Measurements from ENCODE around the gene ZFYVE21.

Gene ZFYVE21

DNA sequence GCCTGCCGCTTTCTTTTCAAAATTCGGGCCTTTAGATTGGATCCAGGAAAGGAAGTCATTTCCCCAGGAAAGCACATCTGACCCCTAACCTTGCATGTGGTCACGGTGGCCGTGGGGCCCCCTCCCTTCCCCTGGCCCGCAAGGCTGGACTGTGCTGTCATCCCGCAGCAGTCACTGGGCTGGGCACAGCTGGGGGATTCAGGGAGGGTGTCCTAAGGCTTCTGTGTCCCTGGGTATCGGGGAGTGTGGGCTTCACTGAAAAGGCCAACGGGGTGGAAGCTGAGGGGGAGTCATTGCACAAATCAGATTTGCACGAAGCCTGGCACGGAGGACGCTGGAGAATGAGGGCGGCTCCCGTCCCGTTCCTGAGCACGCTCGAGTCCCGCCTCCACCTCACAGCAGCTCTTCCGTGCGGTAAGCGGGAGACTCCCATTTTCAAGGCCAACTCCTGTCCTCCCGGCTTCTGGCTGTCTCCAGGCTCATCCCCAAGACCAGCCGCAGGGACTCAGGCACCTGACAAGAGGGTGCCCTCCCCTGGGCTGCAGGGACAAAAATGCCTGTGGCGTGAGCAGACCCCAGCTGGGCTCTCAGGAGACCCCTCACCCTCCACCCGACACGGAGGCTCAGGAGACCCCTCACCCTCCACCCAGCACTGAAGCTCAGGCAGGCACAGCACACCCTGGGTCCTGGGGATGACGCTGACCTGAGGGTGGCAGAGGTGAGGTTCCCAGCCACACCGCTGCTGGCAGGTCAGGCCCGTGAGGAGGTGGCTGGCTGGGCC lies 9.9 kb upstream of the ZFYVE21 start:
- DNase-seq (ENCODE audit: low spot score) = no peak

DNA sequence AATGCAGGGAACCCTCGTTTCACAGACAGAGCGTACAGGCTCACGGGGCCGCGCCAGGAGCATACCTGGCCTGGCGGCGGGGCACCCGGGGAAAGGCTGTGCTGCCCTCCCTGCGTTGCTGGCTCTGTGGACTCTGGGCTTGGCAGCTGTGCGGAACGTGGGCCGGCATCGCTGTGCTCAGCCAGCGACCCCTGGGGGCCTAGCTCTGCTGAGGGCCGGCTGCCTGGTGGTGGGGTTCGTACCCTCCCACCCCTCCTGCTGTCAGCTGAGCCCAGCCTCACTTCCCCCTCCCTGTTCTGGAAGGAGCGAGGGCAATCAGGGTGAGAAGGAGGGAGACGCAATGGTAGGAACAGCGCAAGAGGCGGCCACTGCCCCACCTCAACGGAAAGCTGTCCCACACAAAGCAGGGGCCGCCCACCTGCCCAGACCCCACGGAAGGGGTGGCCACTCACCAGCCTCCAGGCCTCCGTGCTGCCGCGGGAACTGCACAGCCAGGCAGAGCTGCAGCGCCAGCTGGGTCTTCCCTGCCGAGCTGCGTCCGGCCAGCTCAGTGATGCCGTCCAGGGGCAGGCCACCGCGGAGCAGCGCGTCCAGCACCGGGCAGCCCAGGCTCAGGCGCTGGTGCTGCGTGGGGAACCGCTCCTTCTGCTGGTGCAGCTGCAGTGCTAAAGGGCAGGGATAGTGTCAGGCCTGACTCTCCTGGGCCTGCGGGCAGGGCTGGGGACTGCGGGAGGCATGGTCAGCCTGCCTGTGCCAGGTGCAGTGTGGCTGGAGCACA lies 8.9 kb upstream of the ZFYVE21 start:
- no peak for DNase-seq (ENCODE audit: low spot score)

DNA sequence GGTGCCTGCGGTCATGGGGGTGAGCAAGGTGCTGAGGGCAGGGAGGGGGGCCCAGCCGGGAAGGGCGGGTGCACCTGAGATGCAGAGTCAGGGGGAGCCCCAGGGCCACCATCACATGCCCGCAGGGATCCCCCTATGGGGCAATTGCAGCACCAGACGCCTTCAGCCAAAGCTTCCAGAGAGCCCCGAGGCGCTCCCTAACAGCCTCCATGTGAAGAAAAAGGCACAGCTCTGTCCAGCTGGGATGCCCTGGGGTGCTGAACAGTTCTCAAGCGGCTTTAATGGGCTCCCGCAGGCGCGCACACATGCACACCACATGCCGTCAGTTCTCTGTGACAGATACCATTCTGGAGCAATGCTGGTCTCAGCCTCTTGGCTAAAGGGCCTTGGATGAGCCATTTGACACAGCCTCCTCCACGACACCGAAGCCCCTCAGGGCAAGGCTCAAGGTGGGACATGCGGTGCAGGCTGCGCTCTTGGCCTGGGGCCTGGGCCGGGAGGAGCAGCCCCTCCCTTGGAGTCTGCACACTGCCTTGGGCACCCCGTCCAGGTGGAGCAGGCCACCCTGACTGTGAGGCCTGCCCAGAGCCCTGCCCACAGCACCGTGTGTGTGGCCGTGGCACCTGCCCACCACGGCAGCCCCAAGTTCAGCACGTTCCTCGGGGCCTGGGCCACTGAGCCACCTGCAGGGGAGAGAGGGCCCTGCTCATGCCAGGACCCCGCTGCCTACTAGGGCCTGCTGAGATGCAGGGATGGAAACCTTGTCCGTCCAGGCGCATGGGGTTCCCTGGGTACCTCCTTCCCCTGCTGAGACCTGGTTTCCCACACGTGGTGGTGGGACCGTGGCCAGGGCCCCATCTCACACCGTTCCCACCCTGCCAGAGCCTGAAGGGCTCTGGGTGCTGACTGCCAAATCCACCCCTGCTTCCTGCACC lies 8.0 kb upstream of the ZFYVE21 start:
- no peak for DNase-seq (ENCODE audit: low spot score)

DNA sequence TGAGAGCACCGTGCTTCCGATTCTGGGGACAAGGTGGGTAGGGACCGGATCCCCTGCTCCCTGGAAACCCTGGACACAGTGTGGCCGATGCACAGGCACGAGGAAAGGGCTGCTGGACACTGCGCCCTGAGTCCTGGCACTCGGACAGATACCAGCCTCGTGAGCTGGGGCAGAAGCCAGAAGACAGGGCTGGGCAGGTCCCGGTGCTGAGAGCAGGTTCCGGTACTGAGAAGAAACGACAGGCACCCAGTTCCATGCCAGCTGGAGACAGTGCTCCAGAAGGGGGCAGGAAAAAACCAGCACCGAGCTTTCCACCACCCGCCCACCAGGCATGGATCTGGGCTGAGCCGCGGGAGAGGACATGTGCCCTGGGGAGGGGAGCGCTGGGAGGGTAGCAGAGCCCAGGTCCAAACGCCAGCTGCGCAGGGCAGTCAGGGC lies 6.8 kb upstream of the ZFYVE21 start:
- no peak for DNase-seq (ENCODE audit: low spot score)

DNA sequence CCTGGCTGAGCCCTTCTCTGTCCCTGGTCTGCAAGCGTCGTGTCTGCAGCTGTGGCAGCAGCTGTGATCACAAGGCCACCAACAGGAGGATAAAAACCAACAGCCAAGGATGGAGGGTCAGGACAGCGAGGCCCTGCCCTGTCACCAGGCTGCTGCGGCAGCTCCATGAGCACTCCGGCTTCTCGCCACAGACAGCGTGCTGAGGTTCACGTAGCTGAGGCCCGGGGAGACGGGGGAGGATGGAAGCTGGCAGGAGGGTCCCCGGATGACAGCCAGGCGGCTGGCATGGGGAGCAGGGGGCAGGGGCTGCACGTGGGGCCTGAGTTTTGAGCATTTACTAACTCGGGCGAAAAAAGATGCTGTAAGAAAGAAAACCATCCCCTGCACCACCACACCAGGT lies 5.8 kb upstream of the ZFYVE21 start:
- no peak for DNase-seq (ENCODE audit: low spot score)

DNA sequence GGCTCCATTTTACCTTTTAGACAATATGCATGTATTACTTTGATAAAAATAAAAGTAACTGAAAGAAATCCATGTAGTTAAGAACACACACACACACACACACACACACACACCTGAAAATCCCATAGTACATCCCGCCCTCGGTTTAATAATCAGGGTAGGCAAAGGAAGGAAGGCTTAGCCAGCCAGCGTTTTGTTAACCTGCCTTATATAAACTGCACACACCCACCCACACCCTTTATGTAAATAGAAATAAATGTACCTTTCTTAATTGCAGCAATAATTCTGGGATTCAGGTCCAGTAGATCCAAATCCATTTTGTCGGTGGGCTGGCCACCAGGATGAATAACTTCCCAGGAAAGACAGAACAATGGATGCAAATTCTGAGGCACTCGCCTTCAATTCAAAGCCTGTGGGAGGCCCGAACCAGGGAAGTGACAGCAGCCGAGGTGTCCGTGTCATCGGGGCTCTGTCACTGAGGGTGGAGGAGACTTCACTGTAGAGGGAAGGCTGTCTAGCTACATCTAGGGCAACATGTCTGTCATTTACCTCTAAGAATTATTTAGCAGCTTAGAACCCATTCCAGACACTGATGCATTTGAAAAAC lies 4.7 kb upstream of the ZFYVE21 start:
- no peak for DNase-seq (ENCODE audit: low spot score)

DNA sequence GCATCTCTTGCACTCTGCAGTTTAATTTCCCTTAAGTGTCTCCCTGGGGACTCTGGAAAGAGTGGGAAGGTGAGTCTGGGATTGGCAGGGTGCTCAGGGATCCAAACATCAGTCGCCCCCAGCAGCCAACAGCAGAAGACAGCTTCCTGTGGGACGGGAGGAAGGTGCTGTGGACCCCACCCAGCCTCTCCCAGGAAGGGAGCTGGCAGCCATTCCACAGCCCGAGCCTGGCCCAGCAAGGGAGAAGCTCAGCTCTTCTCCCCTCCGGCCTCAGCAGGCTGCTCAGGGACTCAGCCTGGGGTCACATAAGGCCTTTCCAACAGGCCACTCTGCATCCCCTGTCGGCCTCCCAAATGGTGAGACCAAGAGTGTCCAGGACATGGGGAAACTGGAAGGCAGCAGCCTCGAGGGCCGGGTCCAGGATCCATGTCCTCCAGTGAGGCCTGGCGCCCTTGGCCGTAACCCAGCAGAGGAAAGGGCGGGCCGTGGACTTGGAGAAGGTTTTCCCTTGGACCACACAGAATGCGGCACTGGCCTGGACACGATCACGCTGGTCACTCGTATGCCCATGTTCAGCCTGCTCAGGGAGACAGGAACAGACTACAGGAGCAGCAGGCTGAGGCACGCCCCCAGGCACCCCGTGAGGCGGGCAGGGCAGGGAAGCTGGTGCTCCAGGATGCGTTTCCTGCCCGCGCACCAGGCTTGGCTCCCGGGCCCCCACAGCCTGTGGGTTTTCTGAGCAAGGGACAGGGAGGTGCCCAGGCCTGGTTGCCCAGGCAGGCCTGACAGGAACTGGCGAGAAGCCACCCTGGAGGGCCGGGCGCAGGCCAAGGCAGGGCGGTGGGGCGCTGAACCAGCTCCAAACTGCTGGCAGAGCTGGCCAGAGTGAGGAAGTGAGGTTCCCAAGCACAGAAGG lies 3.8 kb upstream of the ZFYVE21 start:
- no peak for DNase-seq (ENCODE audit: low spot score)

DNA sequence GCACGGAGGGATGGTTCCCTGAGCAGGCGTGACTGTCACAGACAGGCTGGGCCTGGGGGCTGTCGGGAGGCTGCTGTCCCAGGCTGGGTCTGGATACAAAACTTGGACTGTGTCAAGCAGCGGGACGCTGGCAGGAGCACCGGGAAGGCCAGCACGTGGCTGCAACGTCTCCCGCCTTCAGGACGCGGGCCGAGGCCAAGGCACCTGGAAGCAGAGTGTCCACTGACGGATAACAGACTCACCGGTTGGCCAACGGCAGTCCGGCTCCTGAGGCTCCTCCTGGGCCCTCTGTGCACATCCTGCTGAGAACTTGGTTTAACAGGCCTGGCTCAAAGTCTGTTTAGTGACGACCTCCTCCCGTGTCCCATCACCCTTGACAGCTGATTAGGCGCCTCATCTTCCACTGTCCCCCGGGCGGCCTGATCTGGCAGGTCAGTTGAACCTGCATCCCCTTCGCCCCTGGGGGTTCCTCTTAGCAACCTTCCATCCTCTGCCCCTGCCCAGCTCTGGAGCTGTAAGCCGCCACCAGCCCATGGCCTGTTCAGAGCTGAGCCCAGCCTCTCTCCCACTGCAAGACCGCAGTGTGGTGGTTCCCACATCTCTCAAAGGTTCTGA lies 2.9 kb upstream of the ZFYVE21 start:
- DNase-seq (ENCODE audit: low spot score) = no peak

DNA sequence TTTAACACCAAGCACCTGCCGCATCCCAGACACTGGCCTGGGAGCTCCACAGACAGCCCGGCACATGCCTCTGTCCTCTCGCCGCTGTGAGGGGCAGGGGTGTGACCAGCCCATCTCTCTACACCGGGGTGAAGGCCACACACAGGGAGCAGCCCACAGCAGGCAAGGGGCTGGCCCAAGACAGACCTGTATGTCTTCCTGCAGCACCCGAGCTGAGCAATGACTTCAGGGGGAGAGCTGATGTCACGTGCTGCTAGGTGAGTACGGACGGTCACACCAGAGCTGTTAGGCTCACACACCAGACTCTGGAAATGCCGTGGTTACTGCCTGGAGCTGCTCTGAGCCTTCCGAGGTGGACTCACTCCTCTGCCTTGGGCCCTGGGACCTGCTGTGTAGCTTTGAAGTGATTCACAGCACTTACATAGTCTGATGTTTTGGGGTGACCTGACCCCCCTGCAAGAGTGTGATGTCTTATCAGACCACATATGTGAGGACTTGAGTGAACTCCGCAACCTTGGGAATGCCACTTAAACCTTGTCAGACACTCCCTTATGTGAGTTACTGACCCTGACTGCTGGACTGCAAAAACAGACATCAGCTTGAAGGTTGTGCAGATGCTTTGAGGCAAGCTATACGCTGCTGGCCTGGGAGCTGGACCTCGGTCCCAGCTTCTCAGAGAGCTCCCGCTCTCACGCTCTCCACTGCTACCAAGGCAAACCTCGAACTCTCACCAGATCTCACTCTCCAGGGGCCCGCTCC lies 2.1 kb upstream of the ZFYVE21 start:
- no peak for DNase-seq (ENCODE audit: low spot score)

DNA sequence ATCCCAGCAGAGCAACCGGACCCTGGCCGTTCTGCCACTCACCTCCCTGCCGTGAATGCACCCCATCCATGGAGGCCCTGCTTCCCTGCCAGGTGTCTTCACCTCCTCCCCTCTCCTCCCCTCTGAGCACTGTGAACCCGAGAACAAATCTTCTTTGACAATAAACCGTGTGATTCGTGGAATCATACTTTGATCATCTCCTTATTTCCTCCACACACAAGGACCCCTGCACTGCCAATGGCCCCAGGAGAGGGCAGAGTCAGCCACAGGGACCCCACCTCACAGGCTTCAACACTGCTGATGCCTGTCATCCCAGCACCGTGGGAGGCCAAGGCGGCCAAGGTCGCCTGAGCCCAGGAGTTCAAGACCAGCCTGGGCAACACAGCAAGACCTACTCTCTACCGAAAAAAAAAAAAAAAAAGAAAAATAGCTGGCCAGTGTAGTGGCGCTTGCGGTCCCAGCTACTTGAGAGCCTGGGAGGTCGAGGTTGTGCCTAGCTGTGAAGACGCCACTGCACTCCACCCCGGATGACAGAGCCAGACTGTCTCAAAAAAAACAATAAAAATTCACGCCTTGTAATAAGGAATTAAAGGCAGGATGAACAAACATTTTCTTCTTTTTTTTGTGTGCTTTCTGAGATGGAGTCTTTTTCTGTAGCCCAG lies 1.4 kb upstream of the ZFYVE21 start:
- DNase-seq (ENCODE audit: low spot score) = no peak

DNA sequence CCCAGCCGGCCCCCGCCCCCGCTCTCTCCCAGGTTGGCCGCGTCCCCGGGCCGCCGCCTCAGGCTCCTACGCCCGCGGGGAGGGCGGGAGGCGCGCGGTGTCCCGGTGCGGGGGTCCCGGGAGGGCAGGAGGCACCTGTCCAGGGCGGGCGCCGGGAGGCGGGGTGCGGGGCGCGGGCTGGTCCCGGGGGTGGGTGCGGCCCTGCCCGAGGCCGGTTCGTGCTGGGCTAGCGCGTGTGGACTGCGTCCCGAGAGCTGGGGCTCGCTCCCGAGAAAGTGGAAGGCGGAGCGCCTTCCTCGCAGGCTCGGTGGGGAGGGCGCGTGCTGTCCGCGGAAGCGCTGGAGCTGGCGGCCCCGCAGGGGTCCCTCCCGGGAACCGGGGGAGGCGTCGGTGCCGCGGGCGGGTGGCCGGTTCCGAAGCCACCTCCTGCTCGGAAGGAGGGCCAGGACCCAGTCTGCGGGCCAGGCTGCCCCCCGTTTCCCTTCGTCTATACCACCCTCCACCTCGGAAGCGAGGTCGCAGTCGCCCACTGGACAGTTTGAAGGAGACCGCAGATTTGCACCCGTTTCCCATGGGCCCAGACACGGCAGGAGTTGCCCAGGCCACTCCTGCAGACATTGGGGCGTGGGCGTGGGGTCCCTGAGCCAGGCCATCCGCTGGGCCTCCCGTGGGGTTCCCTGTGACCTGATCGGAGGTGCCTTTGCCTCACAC lies 636 bp downstream of the ZFYVE21 start:
- no peak for DNase-seq (ENCODE audit: low spot score)

DNA sequence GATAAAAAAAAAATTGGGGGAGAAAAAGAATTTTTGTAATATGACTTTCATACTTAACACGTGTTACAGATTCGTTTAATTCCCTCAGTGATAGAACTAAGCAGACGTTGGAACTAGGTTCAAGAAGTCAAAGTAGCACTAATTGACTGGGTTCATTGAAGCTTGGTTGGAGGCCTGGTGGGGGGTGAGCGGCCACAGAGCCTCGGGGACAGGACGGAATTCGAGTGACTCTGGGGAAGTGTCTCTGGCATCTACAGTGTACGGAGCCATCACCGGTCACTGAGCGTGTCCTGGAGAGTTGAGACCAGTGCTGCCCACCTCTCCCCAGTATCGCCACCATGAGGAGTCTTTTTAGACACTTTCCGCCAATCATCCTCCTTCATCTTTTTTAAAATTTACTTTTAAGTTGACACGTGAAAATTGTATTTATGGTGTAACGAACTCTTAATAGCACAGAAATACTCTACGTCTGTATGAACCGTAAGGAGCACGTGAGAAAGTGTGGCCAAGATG lies 1.3 kb downstream of the ZFYVE21 start:
- no peak for DNase-seq (ENCODE audit: low spot score)

DNA sequence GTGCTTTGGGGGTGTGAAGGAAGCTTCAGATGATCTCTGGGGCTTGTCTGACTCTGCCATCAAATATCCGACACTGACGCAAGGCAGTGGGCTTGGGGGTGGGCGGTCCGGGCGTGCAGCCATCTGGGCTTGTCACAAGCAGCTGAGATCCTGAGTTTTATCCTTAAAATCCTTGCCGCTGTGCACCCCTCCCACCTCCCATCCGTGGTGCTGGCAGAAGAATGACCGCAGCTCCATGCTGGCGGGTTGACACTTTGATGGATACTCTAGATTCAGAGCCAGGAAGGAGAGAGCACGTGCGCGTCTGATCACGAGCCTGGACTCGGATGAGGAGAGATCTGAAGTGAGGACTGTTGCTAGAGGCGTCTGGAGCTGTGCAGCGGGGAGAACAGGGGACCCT lies 3.0 kb downstream of the ZFYVE21 start:
- DNase-seq (ENCODE audit: low spot score) = no peak

DNA sequence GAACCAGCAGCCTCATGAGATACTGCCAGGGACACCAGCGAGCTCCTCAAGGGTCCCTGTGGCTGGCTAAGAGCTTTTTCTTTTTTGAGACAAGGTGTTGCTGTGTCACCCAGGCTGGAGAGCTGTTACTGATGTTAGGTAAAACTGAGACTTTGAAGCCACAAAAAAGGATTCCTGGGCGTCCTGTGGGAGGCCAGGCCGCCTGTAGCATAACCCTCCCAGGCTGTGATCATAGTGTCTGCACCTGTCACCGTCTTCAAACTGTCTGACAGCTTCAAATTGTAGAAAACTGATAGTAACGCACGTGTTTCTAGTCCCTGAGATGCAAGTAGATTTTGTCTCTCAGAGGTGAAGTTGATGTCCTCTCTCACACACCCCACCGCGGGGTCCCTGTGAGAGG lies 4.1 kb downstream of the ZFYVE21 start:
- DNase-seq (ENCODE audit: low spot score) = no peak

DNA sequence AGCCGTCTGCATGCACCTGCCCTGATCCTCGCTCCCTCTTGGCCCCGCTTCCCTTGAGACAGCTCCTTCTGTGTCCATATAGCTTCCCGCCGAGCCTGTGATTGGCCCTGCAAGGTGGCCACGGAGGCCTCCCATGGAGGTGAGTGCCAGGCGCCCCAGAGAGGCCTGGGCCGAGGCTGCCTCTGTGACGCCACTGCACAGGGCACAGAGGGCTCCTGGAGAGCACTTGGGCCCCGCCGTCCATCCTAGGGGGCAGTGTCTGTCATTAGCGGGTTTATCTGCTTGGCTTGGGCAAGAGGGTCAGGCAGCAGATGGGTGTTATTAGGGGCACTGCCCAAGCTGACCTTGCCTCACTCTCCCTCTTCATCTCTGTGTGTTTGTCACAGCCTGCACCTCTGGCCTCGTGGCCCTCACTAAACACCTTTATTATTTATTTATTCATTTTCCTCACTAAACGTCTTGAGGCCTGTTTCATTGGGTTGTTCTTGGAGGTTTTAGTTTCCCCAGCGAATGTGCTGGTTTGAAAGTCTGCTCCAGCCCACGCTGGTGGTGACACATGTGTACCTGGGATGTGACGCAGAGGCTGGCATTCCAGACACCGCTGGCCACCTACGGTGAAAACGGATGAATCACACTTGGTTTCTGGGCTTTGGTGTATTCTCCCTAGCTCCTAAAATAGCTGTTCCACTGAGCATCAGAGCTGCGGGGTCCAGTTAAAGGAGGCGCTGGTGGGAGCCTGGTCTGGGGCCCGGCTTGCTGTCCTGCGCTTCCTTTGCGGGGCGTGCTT lies 5.9 kb downstream of the ZFYVE21 start:
- no peak for DNase-seq (ENCODE audit: low spot score)

DNA sequence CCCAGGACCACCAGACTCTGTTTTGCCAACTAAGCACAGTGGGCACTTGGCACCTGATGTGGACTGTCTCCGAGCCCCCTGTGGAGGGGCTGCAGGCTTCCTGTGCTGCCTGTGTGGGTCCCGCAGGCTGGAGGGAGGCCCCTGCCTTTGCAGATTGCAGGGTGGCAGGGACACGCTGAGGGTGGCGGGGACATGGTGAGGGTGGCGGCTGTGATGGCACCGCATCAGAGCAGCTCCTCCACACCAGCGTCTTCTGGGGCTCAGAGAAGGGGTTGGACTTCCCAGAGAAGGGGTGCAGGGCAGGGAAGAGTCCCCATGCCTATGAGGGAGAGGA lies 8.1 kb downstream of the ZFYVE21 start:
- no peak for DNase-seq (ENCODE audit: low spot score)

DNA sequence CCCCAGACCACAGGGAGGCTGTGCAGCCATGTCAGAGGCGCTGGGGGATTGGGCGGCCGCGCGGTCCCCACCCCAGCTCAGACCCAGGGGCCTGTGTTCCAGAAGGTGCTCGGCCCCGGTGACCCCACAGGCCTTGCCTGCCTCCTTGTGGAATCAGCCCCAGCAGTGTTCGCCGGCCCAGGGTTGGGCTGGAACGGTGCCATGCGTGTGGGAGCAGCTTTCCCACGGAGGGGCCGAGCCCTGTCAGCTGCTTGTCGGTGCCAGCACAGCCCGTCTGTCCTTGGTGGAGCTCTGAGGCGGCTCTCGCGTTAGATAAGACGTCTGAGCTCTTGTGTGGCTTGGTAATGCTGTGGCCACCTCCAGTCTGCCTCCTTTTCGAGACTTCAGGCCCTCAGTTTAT lies 8.5 kb downstream of the ZFYVE21 start:
- no peak for DNase-seq (ENCODE audit: low spot score)
